HCT116 (cell line): ENCODE data around the gene ZNF304. TPM values are rescaled to one million over a fixed set of nuclear protein-coding genes. Genes with fewer than 3 reads are reported as not detected.

Experiments
- ATAC-seq: fragments of 200-7000 bp; cut with Tn5 transposase; 2 replicates; pipeline ENCODE4 v1.9.1; 2020; ENCODE audit warnings: mild to moderate bottlenecking, moderate library complexity
- BruUV-seq: library from RNA; stranded (reverse); fragments of 400-500 nt; replicated peaks from 2 replicates; lab custom pipeline; 2021; lab: Mats Ljungman, UMichigan
- CTCF ChIA-PET: fragments of 300-600 bp; sonication (Branson Sonifier 250); formaldehyde crosslinking; loops from one replicate; lab custom pipeline; 2021; ENCODE audit warnings: antibody characterized with exemption; lab: Charles Lee
- POLR2A ChIA-PET: fragments of 300-600, 350-600 bp; sonication (Branson Sonifier 250); formaldehyde crosslinking; loops from one replicate; lab custom pipeline; 2021; ENCODE audit warnings: antibody characterized with exemption; lab: Charles Lee
- RAD21 ChIA-PET, 2 experiments: fragments of 300-600 bp; sonication (Branson Sonifier 250); formaldehyde crosslinking; loops; one replicate each; lab custom pipeline; 2023; ENCODE audit warnings: low total read pairs in 2 of 2; ENCODE audit not compliant: uncharacterized antibody in 2 of 2, unreplicated experiment in 2 of 2, low non-redundant PET in 1 of 2; lab: Charles Lee
- DNase-seq: peaks from one replicate; pipeline ENCODE4 v3.0.0-alpha.2; 2010; ENCODE audit warnings: low read depth, low spot score
- H2AFZ ChIP-seq: fragments of 200-600 bp; shearing (Covaris generic), sonication (generic); 2 replicates; pipeline ENCODE4 v1.6.1; 2017; ENCODE audit warnings: low read depth, mixed run types, mixed read lengths, antibody characterized with exemption, low read length; ENCODE audit not compliant: poor library complexity, severe bottlenecking
- H3K27ac ChIP-seq: 2 replicates; pipeline ENCODE4 v1.5.1; 2012; ENCODE audit warnings: low read depth, low read length
- H3K27me3 ChIP-seq: fragments of 200-600 bp; sonication (generic); 2 replicates; pipeline ENCODE4 v1.6.1; 2016; ENCODE audit warnings: mixed run types, low read length, mixed read lengths; ENCODE audit not compliant: insufficient read depth
- H3K36me3 ChIP-seq, 2 experiments: fragments of 200-500 bp in 1 of 2; fragments of 200-600 bp in 1 of 2; sonication (Bioruptor generic) in 1 of 2; sonication (generic) in 1 of 2; 2 replicates each; pipeline versions ENCODE4 v1.5.1 to v1.6.1; 2014 to 2016; ENCODE audit warnings: low read length in 2 of 2, inconsistent platforms in 1 of 2, mixed read lengths in 1 of 2, mixed run types in 1 of 2; ENCODE audit not compliant: insufficient read depth in 2 of 2, control insufficient read depth in 1 of 2
- H3K4me1 ChIP-seq, 2 experiments: fragments of 200-600 bp in 1 of 2; sonication (generic) in 1 of 2; 2 replicates each; pipeline versions ENCODE4 v1.5.1 to v1.6.1; 2012 to 2017; ENCODE audit warnings: low read length in 2 of 2, inconsistent platforms in 1 of 2, mild to moderate bottlenecking in 1 of 2, mixed read lengths in 1 of 2, mixed run types in 1 of 2, moderate library complexity in 1 of 2; ENCODE audit not compliant: insufficient read depth in 2 of 2, control insufficient read depth in 1 of 2
- H3K4me2 ChIP-seq: fragments of 200-600 bp; sonication (generic); 2 replicates; pipeline ENCODE4 v1.6.1; 2017; ENCODE audit warnings: mixed run types, low read length, mixed read lengths
- H3K4me3 ChIP-seq, 2 experiments: fragments of 200-600 bp in 1 of 2; sonication (generic) in 1 of 2; replicated peaks in 1 of 2; 2 replicates each; pipeline ENCODE4 v1.5.1; 2011 to 2016; ENCODE audit warnings: low read length in 2 of 2, control low read depth in 1 of 2, low read depth in 1 of 2, mild to moderate bottlenecking in 1 of 2, mixed read lengths in 1 of 2, mixed run types in 1 of 2
- H3K79me2 ChIP-seq: fragments of 200-600 bp; sonication (generic); 2 replicates; pipeline ENCODE4 v1.6.1; 2017; ENCODE audit warnings: mild to moderate bottlenecking, mixed run types, low read length, moderate library complexity, mixed read lengths; ENCODE audit not compliant: insufficient read depth
- H3K9ac ChIP-seq: fragments of 200-600 bp; sonication (generic); 2 replicates; pipeline ENCODE4 v1.6.1; 2016; ENCODE audit warnings: low read length, mixed read lengths
- H3K9me2 ChIP-seq: fragments of 200-600 bp; sonication (generic), shearing (Covaris generic); 2 replicates; pipeline ENCODE4 v1.6.1; 2017; ENCODE audit warnings: mixed run types, mild to moderate bottlenecking, moderate library complexity; ENCODE audit not compliant: insufficient read depth
- H3K9me3 ChIP-seq, 2 experiments: fragments of 200-500 bp in 1 of 2; fragments of 200-600 bp in 1 of 2; sonication (Bioruptor generic) in 1 of 2; sonication (generic) in 1 of 2; 2 replicates each; pipeline ENCODE4 v1.6.1; 2014 to 2017; ENCODE audit warnings: low read length in 2 of 2, mixed read lengths in 2 of 2, inconsistent platforms in 1 of 2, low read depth in 1 of 2, mild to moderate bottlenecking in 1 of 2, mixed run types in 1 of 2, moderate library complexity in 1 of 2; ENCODE audit not compliant: control insufficient read depth in 1 of 2, insufficient read depth in 1 of 2
- H4K20me1 ChIP-seq: fragments of 200-600 bp; sonication (generic), shearing (Covaris generic); 2 replicates; pipeline ENCODE4 v1.6.1; 2017; ENCODE audit warnings: mixed run types, mild to moderate bottlenecking, moderate library complexity; ENCODE audit not compliant: insufficient read depth
- CBX3 ChIP-seq: IDR thresholded peaks from 2 replicates; pipeline ENCODE4 v1.6.1; 2012; ENCODE audit warnings: low read depth
- EGR1 ChIP-seq: IDR thresholded peaks from 2 replicates; pipeline ENCODE4 v1.6.1; 2012; ENCODE audit warnings: low read depth
- SRF ChIP-seq: IDR thresholded peaks from 2 replicates; pipeline ENCODE4 v1.6.1; 2012; ENCODE audit warnings: low read depth
- intact Hi-C: fragments of 100-400 bp; cut with micrococcal nuclease; formaldehyde crosslinking; loops from 2 replicates; pipeline ENCODE4 v1.10.0; 2022
- total RNA-seq: library from RNA; stranded (reverse); gene quantifications from one replicate; pipeline ENCODE4 v1.2.1, GENCODE V29; 2021; ENCODE audit not compliant: unreplicated experiment
- TF ChIP-seq, protein P1 (sequence below), 3 experiments: fragments of 200-600 bp in 1 of 3; sonication (generic) in 1 of 3; IDR thresholded peaks in 2 of 3; conservative IDR thresholded peaks in 1 of 3; 2 replicates each; pipeline ENCODE4 v1.5.1; 2012 to 2017; ENCODE audit warnings: low read depth in 2 of 3, low read length in 2 of 3, antibody characterized with exemption in 1 of 3, borderline replicate concordance in 1 of 3, control low read depth in 1 of 3, mild to moderate bottlenecking in 1 of 3, mixed read lengths in 1 of 3, mixed run types in 1 of 3, moderate library complexity in 1 of 3; ENCODE audit not compliant: insufficient read depth in 1 of 3
- TF ChIP-seq, protein P2 (sequence below): IDR thresholded peaks from 2 replicates; pipeline ENCODE4 v1.6.1; 2012; ENCODE audit warnings: low read depth
- TF ChIP-seq, protein P3 (sequence below): IDR thresholded peaks from 2 replicates; pipeline ENCODE4 v1.6.1; 2012

ZNF304 gene
- total RNA-seq, 1 experiment from 2014 or later = 6.3 TPM

DNA sequence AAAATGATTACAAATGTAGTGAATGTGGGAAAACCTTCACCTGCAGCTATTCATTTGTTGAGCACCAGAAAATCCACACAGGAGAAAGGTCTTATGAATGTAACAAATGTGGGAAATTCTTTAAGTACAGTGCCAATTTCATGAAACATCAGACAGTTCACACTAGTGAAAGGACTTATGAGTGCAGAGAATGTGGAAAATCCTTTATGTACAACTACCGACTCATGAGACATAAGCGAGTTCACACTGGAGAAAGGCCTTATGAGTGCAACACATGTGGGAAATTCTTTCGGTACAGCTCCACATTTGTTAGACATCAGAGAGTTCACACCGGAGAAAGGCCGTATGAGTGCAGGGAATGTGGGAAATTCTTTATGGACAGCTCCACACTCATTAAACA, 47.8 kb downstream of the ZNF304 start:
- Histone ChIP-seq H4K20me1 (no peaks in the 10 kb centered on the region), H3K27ac (no peak overlapping the region), H3K36me3 (peaks cover 10 to 27% of the 10 kb centered on the region in 2 experiments), H3K27me3 (no peaks in the 10 kb centered on the region), H3K4me1 (no peaks in the 10 kb centered on the region), H3K4me3 (no peak overlapping the region), H3K79me2 (no peaks in the 10 kb centered on the region), H3K9me2 (no peaks in the 10 kb centered on the region), H3K9ac (no peak overlapping the region), H3K4me2 (no peak overlapping the region), H3K9me3 (peaks cover 8 to 14% of the 10 kb centered on the region in 2 experiments; a peak in 2 of 4 replicates), H2AFZ (no peak overlapping the region)
- ATAC-seq (no peak), DNase-seq (no peak)
- no TSS peak for BruUV-seq
- ChIA-PET POLR2A (no interaction called here), RAD21 (no interaction called here), CTCF (no interaction called here)
- intact Hi-C loops = no loop called here
- TF ChIP-seq EGR1 = no peak

DNA sequence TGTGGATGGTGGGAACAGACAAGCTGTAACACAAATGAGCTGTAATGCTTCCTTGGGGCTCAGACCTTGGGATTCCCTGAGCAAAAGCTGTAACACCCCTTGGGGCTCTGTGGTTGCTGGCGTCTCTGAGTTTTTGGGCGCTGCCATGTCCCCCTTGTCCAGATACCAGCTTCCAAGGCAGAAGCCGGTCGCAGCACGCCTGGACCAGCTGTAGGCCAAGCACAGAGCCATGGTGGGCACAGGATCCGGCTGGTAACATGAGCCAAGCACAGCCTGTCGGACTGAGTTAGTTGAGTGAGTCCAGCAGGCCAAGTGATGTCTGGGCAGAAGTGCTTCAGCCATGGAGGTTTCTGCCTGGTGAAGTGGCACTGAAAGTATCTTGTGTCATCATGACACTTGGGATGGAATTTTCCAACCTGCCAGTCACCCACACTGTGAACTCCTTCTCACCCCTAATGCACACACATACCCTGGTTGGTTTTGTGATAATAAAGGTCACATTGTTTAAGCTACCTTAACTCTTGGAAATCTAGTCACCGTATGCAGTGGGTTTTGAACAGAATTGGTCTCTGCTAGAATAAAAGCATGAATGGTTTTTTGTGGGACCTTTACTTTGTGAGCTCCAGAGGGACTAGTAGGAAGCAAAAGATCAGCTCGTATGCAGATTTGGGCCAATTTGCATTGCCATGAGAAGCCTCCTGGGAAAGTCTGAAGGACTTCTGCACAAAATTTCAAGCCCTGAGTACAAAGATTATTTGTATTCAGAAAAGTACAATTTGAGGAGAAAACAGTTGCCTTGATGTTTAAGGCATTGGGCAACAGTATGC, 52.9 kb downstream of the ZNF304 start:
- peaks cover under 1 to 8% of the 10 kb centered on the region in 2 experiments; a peak in 3 of 4 replicates for H3K36me3 ChIP-seq
- H3K27ac ChIP-seq = no peak overlapping the region
- H3K4me2 ChIP-seq = no peak overlapping the region
- no peak for DNase-seq
- H3K9me2 ChIP-seq = no peaks in the 10 kb centered on the region
- ChIA-PET CTCF (no interaction called here), POLR2A (interaction anchor here (0.8 to 1.2 kb wide), 2 partner anchors 10 to 30 kb away, joined by 3 read pairs; no protein-coding TSS in a partner anchor), RAD21 (no interaction called here)
- no peak overlapping the region for H3K9ac ChIP-seq
- H3K79me2 ChIP-seq = no peaks in the 10 kb centered on the region
- H3K9me3 ChIP-seq = peaks cover 8 to 12% of the 10 kb centered on the region in 2 experiments; a peak in 2 of 4 replicates
- H3K27me3 ChIP-seq = no peaks in the 10 kb centered on the region
- intact Hi-C loops = loop anchor here (10.0 kb wide), 1 partner anchor 501 kb away; no protein-coding TSS in a partner anchor
- no peaks in the 10 kb centered on the region for H3K4me1 ChIP-seq
- no peak overlapping the region for H2AFZ ChIP-seq
- no peak overlapping the region for H3K4me3 ChIP-seq
- no peak for TF ChIP-seq SRF
- no peak for TF ChIP-seq CBX3
- TF ChIP-seq, protein P1, sequence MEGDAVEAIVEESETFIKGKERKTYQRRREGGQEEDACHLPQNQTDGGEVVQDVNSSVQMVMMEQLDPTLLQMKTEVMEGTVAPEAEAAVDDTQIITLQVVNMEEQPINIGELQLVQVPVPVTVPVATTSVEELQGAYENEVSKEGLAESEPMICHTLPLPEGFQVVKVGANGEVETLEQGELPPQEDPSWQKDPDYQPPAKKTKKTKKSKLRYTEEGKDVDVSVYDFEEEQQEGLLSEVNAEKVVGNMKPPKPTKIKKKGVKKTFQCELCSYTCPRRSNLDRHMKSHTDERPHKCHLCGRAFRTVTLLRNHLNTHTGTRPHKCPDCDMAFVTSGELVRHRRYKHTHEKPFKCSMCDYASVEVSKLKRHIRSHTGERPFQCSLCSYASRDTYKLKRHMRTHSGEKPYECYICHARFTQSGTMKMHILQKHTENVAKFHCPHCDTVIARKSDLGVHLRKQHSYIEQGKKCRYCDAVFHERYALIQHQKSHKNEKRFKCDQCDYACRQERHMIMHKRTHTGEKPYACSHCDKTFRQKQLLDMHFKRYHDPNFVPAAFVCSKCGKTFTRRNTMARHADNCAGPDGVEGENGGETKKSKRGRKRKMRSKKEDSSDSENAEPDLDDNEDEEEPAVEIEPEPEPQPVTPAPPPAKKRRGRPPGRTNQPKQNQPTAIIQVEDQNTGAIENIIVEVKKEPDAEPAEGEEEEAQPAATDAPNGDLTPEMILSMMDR (IDR thresholded peaks at IDR 0.05 in 2 of 3, conservative IDR thresholded peaks at IDR 0.05 in 1 of 3; ENCODE audit: borderline replicate concordance in 1 of 3, insufficient read depth in 1 of 3, low read depth in 2 of 3, low read length in 2 of 3) = no peak
- TF ChIP-seq, protein P2, sequence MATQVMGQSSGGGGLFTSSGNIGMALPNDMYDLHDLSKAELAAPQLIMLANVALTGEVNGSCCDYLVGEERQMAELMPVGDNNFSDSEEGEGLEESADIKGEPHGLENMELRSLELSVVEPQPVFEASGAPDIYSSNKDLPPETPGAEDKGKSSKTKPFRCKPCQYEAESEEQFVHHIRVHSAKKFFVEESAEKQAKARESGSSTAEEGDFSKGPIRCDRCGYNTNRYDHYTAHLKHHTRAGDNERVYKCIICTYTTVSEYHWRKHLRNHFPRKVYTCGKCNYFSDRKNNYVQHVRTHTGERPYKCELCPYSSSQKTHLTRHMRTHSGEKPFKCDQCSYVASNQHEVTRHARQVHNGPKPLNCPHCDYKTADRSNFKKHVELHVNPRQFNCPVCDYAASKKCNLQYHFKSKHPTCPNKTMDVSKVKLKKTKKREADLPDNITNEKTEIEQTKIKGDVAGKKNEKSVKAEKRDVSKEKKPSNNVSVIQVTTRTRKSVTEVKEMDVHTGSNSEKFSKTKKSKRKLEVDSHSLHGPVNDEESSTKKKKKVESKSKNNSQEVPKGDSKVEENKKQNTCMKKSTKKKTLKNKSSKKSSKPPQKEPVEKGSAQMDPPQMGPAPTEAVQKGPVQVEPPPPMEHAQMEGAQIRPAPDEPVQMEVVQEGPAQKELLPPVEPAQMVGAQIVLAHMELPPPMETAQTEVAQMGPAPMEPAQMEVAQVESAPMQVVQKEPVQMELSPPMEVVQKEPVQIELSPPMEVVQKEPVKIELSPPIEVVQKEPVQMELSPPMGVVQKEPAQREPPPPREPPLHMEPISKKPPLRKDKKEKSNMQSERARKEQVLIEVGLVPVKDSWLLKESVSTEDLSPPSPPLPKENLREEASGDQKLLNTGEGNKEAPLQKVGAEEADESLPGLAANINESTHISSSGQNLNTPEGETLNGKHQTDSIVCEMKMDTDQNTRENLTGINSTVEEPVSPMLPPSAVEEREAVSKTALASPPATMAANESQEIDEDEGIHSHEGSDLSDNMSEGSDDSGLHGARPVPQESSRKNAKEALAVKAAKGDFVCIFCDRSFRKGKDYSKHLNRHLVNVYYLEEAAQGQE = no peak
- TF ChIP-seq, protein P3, sequence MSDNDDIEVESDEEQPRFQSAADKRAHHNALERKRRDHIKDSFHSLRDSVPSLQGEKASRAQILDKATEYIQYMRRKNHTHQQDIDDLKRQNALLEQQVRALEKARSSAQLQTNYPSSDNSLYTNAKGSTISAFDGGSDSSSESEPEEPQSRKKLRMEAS = no peak
- no peaks in the 10 kb centered on the region for H4K20me1 ChIP-seq
- no TSS peak for BruUV-seq
- no peak for ATAC-seq
